Head of caudate nucleus (tissue), 42 donors: ENCODE measurements around the gene TEKT3.

Experiments
- DNase-seq, 42 donors: peaks; one replicate each; pipeline versions ENCODE4 v3.0.0 to v3.0.0-alpha.2; 2020 to 2021; ENCODE audit warnings: mixed read lengths in 7 of 42
- intact Hi-C: fragments of 100-400 bp; cut with DNase I; formaldehyde crosslinking; loops from one replicate; pipeline ENCODE4 v1.15.0; 2022

The TEKT3 gene

DNA sequence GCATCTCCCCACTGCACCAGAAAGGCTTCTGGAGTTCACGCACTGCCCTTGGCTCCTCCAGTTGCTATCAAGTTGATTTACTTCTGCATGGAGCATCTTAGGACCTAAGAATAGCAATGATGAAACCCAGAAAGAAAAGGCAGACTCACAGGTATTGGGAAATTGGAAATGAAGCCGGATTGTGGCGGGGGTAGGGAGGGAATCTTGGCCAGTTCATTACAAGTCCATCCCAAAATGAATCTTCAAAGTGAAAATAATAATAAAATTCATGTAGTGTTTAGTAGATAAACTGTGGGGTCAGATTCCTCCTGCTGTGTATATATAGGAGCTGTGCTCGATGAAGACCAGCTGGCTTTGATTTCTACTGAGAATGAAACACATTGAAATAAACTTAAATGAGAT, 33.7 kb downstream of the TEKT3 start:
- DNase-seq: no peak
- intact Hi-C loops: no loop called here

DNA sequence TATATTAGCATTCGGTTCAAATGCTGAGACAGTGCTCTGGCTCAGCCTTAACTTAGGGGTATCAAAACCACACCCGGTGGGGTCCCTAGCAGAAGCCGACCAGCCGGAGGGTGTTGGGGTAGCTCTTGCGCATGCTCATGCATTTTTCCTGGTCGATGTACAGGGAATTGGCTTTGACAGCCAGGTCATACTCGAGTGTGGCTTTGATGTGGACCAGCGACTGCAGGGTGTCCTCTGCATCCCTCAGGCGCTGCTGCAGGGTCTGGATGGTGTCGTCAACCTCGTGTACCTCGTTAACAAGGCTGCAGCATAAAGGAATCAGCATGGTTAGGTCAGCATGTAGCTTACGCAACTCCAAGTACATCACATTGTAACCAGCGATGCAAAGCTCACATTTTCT, 37.5 kb downstream of the TEKT3 start:
- DNase-seq: no peak
- intact Hi-C loops: no loop called here

DNA sequence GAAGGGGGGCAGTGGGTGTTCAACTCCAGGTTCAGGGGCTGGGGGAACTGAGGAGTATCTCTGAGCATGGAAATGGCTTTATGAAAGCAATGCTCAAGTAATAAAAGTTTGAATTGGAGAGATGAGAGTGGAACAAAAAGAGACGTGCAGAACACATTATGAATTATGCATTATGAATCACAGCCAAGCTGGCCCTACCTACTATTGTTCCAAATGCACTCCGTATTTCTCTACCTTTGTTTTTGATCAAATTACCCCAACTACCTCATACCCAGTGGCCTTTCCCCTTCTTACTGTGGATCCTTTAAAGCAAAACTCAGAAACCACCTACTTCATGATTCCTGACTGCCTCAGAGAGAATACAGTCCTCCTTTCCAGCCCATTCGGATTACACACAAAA, 38.1 kb downstream of the TEKT3 start:
- intact Hi-C loops: no loop called here
- no peak for DNase-seq

DNA sequence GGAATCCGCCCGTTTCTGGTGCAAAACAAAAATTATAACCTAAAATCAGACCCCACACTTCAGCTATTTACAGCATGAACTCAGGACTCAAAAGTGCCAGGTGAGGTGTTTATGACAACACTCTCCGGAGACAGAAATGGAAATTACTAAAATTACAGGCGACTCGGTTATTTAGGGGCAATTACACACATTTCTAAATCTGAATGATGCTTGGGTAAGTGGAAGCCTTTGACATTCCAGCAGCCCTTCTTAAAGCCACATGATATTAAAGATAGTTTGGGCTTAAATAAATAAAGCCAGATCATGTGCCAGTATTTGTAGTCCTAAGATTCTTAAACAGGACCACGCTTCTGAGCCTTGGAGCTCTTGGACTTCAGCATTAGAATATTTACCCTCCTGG, 39.6 kb downstream of the TEKT3 start:
- DNase-seq: no peak
- intact Hi-C loops: no loop called here

DNA sequence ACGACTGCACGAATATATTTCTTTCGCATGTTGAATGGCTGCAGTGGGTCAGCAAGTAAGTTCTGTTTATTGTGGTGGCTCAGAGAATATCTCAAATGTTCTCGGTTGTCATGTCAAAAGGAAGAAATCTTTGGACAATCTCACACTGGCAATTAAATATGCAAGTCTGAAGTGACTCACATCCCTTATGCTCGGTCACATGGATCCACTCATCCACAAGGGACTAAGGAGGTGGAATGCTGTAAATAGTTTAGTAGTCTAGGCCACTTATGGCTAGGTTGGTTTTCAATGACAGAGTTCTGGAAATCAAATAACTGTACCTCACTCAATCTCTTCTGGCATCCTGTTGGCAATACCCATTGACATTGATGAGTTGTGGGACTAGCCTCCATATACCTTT, 43.2 kb downstream of the TEKT3 start:
- intact Hi-C loops: no loop called here
- DNase-seq: no peak

DNA sequence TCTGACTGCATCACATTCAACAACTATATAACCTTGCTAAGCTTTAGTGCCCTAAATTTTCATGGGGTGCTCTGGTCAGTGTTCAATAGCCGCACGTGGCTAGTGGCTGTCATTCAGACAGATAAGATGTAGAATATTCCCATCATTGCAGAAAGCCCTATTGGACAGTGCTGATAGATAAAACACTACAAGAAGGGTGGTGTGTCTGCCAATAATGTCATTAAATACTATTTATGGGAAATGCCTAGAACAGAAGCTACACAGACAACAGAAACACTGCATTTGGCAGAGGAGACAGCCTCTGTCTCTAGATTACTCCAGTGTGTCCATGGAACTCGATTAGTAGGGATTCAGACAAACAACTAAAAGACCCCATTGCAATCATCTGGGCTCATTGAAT, 47.8 kb downstream of the TEKT3 start:
- no peak for DNase-seq
- intact Hi-C loops: no loop called here

DNA sequence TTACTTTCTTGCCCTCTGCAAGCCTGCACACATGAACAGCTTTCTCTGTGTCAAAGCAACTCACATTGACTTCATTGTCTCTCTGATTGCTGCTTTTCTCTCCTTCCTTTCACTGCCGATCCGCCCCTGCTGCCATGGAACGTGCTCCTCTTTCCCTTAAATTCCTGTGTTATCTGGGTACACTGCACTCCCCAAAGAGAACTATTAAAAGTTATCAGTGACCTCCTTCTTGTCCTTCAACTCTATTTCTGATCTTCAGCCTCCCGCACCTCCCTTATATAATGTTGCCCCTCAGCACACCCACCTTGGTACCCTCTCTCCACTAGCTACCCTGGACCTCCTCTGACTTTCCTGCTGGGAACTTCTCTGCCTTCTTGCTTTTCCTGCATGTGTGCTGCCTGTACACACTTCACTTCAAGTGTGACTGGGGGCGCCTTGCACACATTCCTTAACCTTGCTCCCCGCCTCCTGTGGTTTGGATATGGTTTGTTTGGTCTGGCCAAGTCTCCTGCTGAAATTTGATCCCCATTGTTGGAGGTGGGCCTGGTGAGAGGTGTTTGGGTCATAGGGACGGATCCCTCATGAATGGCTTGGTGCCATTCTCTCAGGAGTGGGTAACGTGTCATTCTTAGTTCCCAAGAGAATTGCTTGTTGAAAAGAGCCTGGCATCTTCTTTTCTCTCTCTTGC, 49.6 kb downstream of the TEKT3 start:
- intact Hi-C loops: no loop called here
- no peak for DNase-seq

DNA sequence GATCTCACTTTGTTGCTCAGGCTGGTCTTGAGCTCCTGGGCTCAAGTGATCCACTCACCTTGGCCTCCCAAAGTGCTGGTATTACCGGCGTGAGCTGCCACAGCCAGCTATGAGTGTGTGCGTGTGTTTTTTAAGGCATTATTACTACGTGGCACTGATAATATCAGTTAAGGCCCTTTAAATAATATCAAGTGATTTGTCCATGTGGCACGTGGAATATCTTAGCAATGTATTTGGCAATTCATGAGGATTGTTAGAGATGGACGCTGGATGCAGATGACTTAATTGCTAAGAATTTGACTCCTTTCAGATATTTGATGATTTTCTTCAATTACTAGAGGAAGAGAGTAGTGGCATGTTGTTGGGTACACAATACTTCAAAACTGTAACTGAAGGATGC, 50.8 kb downstream of the TEKT3 start:
- intact Hi-C loops: no loop called here
- DNase-seq: no peak

DNA sequence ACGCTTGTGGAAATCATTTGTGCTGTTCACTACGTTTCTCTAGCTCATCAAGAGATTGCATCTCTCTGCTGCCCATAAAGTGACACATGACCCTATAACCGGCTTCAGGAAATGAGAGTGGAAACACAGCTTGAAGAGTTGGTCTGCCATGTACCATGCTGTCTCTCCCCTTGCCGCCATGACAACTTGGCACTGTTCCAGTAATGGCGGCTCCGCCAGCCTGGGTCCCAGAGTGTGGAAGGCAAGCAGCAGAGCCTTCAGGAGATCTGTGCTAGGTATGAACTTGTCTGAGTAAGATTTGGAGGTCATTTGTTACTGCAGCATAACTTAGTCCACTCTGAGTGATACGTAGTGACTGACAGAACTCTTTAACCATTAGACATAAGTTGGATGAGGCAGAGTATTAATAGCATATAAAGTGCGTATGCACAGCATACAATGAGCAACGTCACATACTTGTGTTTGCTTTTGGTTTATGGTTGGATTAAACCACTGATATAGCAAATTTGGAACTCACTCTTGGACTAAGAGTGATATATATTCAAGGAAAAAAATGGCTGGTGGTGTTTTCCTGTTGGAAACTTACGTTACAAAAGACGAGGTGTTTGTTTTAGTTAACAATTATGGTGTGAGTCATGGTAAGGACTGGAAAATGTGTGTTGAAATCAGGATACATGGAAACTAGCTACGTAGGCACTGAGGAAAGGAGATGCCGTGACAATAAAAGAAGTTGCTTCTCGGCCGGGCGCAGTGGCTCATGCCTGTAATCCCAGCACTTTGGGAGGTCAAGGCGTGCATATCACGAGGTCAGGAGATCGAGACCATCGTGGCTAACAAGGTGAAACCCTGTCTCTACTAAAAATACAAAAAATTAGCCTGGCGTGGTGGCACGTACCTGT, 51.9 kb downstream of the TEKT3 start:
- intact Hi-C loops: no loop called here
- DNase-seq: no peak

DNA sequence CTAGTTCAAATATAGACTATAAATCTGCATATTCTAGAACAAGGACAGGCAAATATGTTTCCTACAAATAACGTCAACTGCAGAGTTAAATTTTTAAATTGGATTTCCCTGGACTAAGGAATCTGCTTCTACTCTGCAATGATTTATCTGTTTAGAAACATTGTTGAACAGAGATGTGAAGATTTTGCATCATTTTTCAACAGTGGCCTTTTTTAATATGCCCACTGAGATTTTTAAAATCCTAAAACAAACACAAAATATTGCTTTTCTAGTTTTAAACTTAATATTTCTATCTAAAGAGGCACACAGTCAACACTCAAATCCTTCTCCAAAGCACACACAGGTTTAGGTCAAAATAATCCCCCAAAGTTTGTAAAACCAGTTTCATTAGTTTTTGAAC, 52.5 kb downstream of the TEKT3 start:
- no peak for DNase-seq
- intact Hi-C loops: no loop called here

DNA sequence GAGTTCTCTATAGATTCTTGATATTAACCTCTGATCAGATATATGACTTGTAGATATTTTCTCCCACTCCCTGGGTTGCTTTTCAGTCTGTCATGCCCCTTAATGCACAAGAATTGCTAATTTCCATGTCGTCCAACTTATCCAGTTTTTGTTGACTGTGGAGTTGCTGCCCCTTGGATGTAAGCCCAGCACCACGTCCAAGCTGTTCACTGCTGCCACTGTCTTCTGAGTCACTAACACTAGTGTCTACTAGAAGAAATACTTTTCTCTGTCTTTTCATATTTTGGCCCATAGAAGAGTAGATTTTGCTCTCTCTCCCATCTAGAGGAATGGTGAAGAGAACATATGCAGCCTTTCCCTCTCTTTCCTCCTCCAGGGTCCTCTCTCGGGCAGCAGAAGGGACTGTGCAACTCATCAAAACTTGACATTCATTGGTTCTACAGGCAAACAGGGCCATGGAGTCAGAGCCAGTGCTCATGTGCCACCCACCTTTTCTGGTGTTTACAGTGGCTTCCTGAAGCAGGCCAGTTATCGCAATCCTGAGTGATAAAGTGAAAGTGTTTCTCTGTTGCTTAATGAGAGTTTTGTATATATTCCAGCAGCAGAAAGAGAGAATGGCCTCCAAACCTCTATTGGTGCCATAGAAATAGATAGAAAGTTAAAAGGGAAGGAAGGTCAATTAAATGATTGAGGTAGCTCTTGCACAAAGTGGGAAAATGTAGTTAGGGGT, 53.7 kb downstream of the TEKT3 start:
- intact Hi-C loops: no loop called here
- no peak for DNase-seq

DNA sequence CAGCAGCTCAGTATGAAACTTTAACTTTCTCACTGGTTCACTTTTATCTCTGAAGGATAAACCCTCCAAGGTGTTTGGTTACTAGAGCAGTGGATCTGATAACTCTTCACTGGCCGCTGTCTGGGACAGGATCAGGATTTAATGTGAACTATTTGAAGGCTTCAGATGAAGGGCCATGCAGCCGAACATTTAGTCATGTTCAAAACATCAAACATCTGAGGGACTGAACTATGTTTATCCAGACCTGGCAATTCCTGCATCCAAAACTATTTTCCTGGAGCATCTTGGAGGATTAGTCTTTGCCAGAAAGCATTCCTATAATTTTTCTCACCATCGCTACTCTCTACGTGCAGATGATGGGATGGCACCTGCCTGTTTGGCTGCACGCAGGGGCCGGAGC, 55.9 kb downstream of the TEKT3 start:
- intact Hi-C loops: no loop called here
- no peak for DNase-seq

DNA sequence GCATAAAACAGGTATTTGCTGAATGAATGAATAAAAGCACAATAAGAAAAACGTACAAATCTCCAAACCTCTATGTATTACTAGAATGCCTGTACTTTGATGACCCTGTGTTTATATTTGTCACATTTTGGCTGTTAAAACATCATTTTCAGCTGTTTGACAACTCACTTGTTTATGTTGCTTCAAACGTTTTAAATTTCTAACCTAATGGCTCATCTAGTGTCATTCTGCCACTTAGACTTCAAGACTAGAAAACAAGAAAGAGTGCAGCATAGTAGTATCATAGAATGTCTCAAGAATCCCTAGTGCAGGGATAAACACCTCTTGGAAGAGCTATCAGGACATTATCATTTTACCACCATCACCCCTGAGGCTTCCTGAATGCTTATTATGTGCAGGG, 56.9 kb downstream of the TEKT3 start:
- no peak for DNase-seq
- intact Hi-C loops: no loop called here

DNA sequence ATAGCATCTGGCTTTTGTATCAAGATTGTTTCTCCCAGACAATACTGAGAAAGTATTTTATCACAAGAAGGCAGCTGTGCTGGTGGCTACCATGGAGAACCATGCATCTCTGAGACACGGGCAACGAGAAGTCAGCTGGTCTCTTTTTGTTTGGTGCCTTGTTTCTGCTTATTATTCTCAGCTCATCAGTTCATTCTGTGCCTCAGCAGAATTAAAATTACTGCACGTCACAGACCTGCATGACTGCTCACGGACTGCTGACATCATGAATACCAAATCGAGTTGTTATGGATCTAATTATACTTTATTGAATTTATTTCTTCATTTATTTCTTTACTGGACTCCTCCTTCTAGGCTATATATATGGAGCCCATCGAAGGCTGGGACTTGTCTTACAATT, 57.3 kb downstream of the TEKT3 start:
- intact Hi-C loops: no loop called here
- DNase-seq: no peak

DNA sequence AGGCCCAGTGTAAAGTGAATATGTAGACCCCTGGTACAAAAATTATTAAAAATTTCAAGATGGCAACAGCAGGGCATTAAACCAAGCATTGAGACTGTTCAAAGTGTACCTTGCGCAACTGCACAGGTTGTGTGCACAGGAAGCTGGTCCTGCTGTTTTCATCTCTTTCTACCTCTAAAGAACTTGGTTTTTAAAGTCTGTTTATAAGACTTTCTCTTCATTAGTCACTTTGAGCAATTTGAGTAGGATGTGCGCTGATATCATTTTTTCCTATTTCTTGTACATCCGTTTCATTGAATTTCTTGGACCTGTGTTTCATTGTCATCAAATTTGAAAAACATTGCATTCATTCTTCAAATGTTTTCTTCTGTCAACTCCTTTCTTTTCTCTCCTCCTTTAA, 59.5 kb downstream of the TEKT3 start:
- DNase-seq: no peak
- intact Hi-C loops: no loop called here

DNA sequence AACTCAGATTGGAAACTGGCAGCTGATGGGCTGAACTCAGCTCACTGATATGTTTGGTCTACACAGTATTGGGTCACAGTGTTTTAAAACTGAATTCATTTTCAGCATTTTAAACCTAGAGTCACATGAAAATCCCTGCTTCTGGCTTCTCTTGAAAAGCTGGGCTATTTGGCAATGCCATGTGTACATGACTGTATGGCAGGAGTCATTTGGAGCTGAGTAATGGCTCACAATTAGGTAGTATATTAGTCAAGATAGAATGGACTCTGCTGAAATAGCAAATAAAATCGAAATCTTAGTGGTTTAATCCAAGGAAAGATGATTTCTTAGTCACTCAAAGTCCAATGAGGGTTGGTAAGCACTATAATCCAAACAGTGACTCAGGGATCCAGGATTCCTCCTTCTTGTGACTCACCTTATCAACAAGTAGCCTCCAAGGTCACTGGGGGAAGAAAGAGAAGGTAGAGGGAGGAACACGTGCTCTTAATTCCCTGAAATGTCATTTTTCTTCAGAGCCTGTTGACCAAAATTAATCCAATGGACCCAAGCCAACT, 62.4 kb downstream of the TEKT3 start:
- DNase-seq: no peak
- intact Hi-C loops: no loop called here

DNA sequence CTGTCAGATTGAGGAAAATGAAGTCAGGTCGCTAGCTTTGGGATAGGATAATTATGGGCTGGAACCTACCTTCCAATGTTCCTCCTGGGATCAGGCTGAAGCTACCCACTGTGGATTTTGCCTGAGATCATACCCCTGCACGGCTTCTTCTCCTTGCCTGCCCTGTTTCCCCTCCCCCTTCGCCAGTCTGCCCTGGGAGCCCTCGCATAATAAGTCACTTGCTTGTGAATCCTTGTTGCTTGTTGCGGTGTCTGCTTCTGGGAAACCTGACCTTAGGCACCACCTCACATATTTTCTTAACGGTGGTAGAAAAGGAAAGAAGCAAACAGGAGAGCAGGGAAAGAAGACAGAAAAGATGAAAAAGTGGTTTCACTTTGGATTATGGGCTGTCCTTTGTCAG, 63.0 kb downstream of the TEKT3 start:
- DNase-seq: no peak
- intact Hi-C loops: no loop called here

DNA sequence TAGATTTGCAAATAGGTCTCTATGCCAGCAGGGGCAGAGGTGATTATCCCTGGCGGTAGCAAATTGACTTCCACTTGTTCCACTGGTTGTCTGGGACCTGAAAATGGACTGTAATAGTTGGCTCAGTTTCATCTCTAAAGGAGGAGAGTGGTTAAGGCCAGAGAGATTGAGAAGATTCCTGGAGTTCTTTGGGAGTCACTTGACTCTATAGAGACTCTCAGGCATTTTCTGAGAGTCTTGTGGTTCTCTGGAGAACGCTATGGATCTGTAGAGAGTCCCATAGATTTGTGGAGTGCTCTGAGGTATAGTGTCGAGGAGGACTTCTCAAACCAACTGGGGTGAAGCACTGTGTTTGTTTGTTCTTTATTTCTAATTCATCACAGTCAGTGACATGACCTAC, 67.4 kb downstream of the TEKT3 start:
- intact Hi-C loops: no loop called here

DNA sequence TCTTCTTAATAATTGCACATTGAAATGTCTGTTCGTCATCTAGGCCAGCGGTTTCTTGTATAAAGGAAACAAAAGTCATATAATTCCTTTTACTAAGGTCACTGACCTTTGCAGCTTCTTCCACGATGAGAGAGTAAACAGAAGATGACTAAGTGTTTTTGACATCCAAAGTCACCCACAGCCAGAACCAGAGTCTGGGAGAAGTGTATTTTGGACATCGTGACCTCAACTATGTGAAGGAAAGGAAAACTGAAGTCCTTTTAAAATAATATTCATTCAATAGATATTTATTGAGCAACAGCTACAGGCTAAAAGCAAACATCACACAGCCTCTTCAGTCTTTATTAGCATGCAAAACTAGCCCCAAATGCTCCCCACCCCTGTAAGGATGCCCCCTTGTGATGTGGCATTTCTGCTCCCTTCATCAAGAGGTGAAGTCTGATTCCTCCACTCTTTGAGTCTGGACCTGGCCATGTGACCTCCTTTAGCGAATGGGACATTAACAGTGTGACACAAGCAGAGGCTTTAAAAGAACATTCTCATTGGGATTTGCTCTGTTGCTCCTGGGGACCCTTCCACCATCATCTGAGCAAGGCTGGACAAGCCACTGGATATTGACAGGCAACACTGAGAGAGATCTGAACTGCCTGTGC, 68.1 kb downstream of the TEKT3 start:
- DNase-seq: no peak
- intact Hi-C loops: no loop called here

More for the DNA sequence above, 67.4 kb downstream of the TEKT3 start:
- DNase-seq: no peak
